Astrocyte of the cerebellum (primary cell): Measurements from ENCODE around the gene ERBB4.

Experiments used
- DNase-seq: peaks from one replicate; pipeline ENCODE4 v3.0.0-alpha.2; 2011; ENCODE audit warnings: low read depth
- H3K4me3 ChIP-seq: 2 replicates; pipeline ENCODE4 v1.5.1; 2011; ENCODE audit warnings: mild to moderate bottlenecking, low read depth, low read length, moderate library complexity
- in situ Hi-C: cut with HindIII; loops from 2 replicates; pipeline ENCODE4 v1.10.0; 2017; ENCODE audit warnings: low sequenced_read_pairs
- TF ChIP-seq, protein P1 (sequence below): IDR thresholded peaks from 2 replicates; pipeline ENCODE4 v1.5.1; 2012; ENCODE audit warnings: low read length, low read depth, moderate library complexity, mild to moderate bottlenecking; ENCODE audit errors: missing control alignments

The ERBB4 gene

DNA sequence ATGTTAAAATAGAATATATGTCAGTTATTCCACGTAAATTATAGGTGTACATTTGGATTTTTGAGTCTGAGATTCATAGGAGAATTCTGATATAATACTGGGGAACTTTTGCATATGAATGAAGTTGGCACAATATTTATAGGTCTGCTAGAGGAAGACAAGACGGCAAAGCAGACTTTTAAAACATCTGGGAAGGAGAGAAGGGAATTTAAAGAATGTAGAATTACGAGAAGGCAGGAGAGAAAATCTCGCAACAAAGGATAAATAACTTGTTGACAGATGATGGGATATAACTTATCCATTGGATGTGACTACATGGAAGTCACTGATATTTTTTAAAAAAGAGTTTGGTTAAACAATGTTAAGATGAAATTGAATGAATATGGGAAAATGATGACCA is 615.6 kb downstream of the ERBB4 start:
- TF ChIP-seq, protein P1, sequence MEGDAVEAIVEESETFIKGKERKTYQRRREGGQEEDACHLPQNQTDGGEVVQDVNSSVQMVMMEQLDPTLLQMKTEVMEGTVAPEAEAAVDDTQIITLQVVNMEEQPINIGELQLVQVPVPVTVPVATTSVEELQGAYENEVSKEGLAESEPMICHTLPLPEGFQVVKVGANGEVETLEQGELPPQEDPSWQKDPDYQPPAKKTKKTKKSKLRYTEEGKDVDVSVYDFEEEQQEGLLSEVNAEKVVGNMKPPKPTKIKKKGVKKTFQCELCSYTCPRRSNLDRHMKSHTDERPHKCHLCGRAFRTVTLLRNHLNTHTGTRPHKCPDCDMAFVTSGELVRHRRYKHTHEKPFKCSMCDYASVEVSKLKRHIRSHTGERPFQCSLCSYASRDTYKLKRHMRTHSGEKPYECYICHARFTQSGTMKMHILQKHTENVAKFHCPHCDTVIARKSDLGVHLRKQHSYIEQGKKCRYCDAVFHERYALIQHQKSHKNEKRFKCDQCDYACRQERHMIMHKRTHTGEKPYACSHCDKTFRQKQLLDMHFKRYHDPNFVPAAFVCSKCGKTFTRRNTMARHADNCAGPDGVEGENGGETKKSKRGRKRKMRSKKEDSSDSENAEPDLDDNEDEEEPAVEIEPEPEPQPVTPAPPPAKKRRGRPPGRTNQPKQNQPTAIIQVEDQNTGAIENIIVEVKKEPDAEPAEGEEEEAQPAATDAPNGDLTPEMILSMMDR, result no peak
- DNase-seq, result no peak
- in situ Hi-C loops, result no loop called here
- no peak overlapping the region for H3K4me3 ChIP-seq

DNA sequence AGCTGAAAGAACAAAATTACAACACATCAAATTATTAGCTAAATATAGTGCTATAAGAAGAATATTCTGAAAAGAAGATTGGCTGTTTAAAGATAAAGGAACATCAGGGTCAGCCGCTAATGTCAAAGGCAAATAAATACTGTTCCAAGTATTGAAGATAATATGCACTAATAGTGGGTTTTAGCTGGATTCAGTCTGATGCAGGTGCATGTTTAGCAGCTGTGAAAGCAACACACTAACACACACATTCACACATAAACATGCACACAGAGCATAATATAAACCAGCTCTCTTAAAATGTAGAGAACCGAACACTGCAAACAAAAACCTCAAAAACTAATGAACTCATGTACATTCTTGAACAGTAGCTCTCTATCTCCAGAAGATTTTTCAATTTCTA is 634.6 kb downstream of the ERBB4 start:
- in situ Hi-C loops, result no loop called here
- no peak for DNase-seq
- TF ChIP-seq, protein P1, result no peak
- no peak overlapping the region for H3K4me3 ChIP-seq

DNA sequence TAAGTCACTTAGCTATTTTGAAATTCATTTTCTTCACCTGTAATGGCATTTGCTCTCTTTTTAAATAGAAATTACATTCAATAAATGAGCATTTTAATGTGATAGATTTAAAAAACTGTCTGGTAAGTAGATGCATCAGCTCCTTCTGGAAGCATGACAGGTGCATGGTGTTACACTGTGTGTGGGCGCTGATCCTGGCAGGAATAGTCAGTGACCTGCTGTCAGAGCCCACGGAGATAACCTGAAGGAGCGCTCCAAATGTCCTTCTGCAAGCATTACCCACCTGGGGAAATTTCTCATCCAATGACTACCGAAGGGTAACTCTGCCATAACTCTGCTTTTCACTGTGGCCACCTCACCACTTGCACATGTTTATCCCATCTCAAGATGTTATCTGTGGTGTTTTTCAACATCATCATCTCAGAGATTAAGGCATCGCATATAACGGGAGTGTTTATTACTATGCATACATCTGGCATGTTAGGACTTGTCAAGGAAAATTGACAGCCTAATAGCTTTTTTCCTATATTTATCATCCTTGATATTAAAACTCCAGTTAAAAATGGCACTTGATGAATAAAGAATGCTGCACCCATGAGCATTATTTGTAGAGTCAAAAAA is 637.3 kb downstream of the ERBB4 start:
- in situ Hi-C loops, result no loop called here
- TF ChIP-seq, protein P1, result no peak
- DNase-seq, result no peak
- H3K4me3 ChIP-seq, result no peak overlapping the region

DNA sequence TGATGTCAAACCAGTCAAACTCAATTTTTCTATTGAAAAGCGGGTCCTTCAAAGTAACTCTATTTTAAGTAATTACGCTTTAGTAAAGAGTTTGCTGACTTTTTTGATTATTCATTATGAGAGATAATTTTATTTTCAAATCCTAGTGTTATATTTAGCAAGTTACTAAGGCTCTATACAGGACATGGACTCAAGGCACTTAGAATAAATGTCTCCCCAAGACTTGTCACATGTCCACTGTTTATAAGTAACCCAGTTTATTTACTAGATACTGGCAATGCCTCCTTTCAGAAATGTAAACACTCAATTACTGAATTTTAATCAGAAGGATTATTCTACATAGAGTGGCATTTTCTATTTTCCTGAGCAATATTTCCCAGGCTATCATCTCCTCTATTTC is 638.1 kb downstream of the ERBB4 start:
- no peak overlapping the region for H3K4me3 ChIP-seq
- no peak for DNase-seq
- in situ Hi-C loops, result no loop called here
- TF ChIP-seq, protein P1, result no peak

DNA sequence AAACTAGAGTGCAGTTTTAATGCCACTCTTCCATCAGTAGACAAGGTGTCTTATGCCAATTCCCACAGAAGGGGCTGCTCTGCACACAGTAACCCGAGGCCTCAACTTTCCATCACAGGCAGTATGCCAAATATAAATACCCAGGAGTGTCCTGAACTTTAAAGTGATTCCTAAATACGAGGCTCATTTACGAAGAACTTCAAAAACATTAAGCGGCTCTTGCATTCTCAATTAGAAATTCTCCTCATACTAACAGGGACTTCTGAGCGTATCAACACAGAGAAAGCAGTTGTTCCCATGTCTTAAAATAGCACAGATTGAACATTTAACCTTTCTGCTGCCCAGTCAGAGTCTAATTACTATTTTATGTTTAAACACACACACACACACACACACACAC is 638.6 kb downstream of the ERBB4 start:
- no peak for DNase-seq
- TF ChIP-seq, protein P1, result no peak
- in situ Hi-C loops, result no loop called here
- no peak overlapping the region for H3K4me3 ChIP-seq

DNA sequence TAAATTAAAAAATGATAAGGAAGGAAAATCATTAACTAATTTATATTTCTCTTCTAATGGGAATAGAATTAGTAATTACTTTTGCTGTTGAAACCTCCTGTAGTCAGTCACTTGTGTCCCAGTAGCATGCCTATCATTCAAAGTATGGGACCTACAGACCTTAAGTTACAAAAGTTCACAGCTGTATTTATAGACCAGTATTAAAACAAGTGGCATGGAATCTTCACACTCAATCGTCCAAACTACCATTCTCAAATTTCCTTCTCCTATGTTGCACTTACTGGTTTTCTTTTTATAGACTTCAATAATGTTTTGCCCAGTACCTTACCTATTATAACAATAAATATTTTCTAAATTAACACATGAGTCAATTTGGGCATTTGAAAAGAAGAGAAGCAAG is 639.9 kb downstream of the ERBB4 start:
- H3K4me3 ChIP-seq, result no peak overlapping the region
- DNase-seq, result no peak
- in situ Hi-C loops, result no loop called here
- TF ChIP-seq, protein P1, result no peak

DNA sequence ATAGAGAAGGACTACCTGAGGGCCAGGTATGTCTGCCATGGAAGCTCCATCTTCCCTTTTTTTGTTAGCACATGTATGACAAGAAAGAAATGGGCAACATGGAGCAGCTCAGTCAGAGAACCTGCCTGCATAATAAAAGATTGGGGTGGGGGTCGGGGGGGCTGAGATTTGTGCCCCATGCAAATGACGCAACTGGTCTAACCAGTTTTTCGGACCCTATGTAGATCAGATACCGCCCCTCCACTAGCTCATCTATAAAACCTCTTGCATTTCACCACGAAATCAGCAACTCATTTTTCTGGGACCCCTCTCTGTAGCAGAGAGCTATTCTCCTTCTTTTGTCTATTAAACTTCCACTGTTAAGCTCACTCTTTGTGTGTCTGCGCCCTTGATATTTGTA is 657.2 kb downstream of the ERBB4 start:
- TF ChIP-seq, protein P1, result no peak
- DNase-seq, result no peak
- in situ Hi-C loops, result no loop called here
- H3K4me3 ChIP-seq, result no peak overlapping the region
